NB4 (cell line): ENCODE data around the gene NAIF1.

Experiments
- MYC ChIP-seq: IDR thresholded peaks from 2 replicates; pipeline ENCODE4 v1.6.1; 2011; ENCODE audit warnings: low read depth, low read length
- POLR2A ChIP-seq: IDR thresholded peaks from 2 replicates; pipeline ENCODE4 v1.6.1; 2011; ENCODE audit warnings: mild to moderate bottlenecking; ENCODE audit not compliant: insufficient read length; ENCODE audit errors: extremely low read depth
- TF ChIP-seq, protein P1 (sequence below): IDR thresholded peaks from one replicate; pipeline ENCODE4 v1.5.1; 2012; ENCODE audit warnings: low read depth, low read length
- TF ChIP-seq, protein P2 (sequence below): IDR thresholded peaks from 2 replicates; pipeline ENCODE4 v1.6.1; 2011; ENCODE audit warnings: low read depth, low read length

DNA sequence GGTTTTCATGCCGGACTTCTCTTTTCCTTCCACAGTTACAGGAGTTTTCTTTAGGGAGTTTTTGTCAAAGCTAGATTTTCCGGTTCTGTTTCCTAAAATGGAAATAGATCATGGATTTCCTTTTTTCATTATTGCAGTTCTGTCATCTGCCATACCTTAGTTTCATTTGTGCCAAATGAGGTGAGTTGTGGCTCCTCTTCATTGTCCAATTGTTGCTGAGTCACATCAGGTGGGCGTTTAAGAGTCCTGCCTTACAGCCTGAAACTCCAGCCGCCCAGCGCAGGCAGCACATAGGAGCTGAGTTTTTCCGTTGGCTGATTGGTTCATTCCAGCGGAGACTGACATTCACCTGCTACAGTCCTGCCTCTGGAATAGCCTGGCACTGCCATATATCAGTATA is 15.0 kb upstream of the NAIF1 start:
- no peak for TF ChIP-seq POLR2A
- TF ChIP-seq, protein P1, sequence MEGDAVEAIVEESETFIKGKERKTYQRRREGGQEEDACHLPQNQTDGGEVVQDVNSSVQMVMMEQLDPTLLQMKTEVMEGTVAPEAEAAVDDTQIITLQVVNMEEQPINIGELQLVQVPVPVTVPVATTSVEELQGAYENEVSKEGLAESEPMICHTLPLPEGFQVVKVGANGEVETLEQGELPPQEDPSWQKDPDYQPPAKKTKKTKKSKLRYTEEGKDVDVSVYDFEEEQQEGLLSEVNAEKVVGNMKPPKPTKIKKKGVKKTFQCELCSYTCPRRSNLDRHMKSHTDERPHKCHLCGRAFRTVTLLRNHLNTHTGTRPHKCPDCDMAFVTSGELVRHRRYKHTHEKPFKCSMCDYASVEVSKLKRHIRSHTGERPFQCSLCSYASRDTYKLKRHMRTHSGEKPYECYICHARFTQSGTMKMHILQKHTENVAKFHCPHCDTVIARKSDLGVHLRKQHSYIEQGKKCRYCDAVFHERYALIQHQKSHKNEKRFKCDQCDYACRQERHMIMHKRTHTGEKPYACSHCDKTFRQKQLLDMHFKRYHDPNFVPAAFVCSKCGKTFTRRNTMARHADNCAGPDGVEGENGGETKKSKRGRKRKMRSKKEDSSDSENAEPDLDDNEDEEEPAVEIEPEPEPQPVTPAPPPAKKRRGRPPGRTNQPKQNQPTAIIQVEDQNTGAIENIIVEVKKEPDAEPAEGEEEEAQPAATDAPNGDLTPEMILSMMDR, result no peak
- TF ChIP-seq, protein P2, sequence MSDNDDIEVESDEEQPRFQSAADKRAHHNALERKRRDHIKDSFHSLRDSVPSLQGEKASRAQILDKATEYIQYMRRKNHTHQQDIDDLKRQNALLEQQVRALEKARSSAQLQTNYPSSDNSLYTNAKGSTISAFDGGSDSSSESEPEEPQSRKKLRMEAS, result no peak
- TF ChIP-seq MYC, result no peak
